ENCODE results near the gene ZNF655. TPM values are rescaled to one million over a fixed set of nuclear protein-coding genes. Genes with fewer than 3 reads are reported as not detected.

ZNF655 gene
- total and polyA plus RNA-seq, 2 experiments from 2014 or later = 39.4 to 76.3 TPM

DNA sequence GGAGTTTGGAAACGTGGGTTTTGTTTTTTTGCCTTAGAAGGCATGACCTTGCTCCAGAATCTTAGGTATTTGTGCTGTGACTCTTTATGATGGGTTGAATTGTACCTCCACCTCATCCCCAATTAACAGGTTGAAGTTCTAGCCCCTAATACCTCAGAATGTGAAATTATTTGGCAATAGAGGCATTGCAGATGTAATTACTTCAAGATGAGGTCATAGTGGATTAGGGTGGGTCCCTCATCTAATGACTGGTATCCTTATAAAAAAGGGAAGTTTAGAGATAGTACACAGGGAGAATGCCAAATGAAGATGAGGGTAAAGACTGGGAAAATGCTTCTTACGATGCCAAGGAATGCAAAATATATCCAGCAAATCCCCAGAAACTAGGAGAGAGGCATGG, 3.5 kb upstream of the ZNF655 start:
- no peaks in the 10 kb centered on the region for H3K36me3 ChIP-seq (replicated peaks; ENCODE audit: insufficient read depth, low read depth)
- no peak for DNase-seq (ENCODE audit: low spot score)
- H2AFZ ChIP-seq = no peak overlapping the region
- peaks cover 57% of the 10 kb centered on the region for H3K79me2 ChIP-seq
- no peak overlapping the region for H3K4me3 ChIP-seq
- no peaks in the 10 kb centered on the region for H3K27me3 ChIP-seq
- WGBS (ENCODE audit: low lambda C conversion rate, missing lambda C conversion rate) = 86% methylated on average over 2 of the region's 2 CpGs
- TF ChIP-seq, protein P1, sequence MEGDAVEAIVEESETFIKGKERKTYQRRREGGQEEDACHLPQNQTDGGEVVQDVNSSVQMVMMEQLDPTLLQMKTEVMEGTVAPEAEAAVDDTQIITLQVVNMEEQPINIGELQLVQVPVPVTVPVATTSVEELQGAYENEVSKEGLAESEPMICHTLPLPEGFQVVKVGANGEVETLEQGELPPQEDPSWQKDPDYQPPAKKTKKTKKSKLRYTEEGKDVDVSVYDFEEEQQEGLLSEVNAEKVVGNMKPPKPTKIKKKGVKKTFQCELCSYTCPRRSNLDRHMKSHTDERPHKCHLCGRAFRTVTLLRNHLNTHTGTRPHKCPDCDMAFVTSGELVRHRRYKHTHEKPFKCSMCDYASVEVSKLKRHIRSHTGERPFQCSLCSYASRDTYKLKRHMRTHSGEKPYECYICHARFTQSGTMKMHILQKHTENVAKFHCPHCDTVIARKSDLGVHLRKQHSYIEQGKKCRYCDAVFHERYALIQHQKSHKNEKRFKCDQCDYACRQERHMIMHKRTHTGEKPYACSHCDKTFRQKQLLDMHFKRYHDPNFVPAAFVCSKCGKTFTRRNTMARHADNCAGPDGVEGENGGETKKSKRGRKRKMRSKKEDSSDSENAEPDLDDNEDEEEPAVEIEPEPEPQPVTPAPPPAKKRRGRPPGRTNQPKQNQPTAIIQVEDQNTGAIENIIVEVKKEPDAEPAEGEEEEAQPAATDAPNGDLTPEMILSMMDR (IDR thresholded peaks at IDR 0.05; ENCODE audit: poor library complexity) = no peak
- TF ChIP-seq EZH2 (IDR thresholded peaks at IDR 0.05; ENCODE audit: borderline replicate concordance) = no peak
- no peak for TF ChIP-seq EZH2phosphoT487 (IDR thresholded peaks at IDR 0.05; ENCODE audit: low read depth, severe bottlenecking, unreplicated experiment)
- H3K4me1 ChIP-seq (ENCODE audit: insufficient read depth) = peaks cover 20% of the 10 kb centered on the region
- H3K27ac ChIP-seq = no peak overlapping the region
- no peak overlapping the region for H3K4me2 ChIP-seq
- H3K9me3 ChIP-seq (ENCODE audit: low read depth) = no peaks in the 10 kb centered on the region
- H3K9me2 ChIP-seq (replicated peaks; ENCODE audit: insufficient read depth) = no peaks in the 10 kb centered on the region
- no peaks in the 10 kb centered on the region for H4K20me1 ChIP-seq (ENCODE audit: insufficient read depth, poor library complexity, severe bottlenecking)

- Histone ChIP-seq H3K27me3 (no peaks in the 10 kb centered on the region), H3K9me2 (replicated peaks; ENCODE audit: insufficient read depth) (no peaks in the 10 kb centered on the region), H3K9me3 (ENCODE audit: low read depth) (no peaks in the 10 kb centered on the region), H3K27ac (peak overlapping the region; percentile 99), H3K36me3 (replicated peaks; ENCODE audit: insufficient read depth, low read depth) (no peaks in the 10 kb centered on the region), H3K4me2 (peak overlapping the region; percentile 83), H3K79me2 (peaks cover 60% of the 10 kb centered on the region), H2AFZ (no peak overlapping the region), H3K4me3 (peak overlapping the region; percentile 64), H3K4me1 (ENCODE audit: insufficient read depth) (peaks cover 22% of the 10 kb centered on the region), H4K20me1 (ENCODE audit: insufficient read depth, poor library complexity, severe bottlenecking) (no peaks in the 10 kb centered on the region)
- DNase-seq (ENCODE audit: low spot score) = no peak
- no peak for TF ChIP-seq EZH2phosphoT487 (IDR thresholded peaks at IDR 0.05; ENCODE audit: low read depth, severe bottlenecking, unreplicated experiment)
- TF ChIP-seq EZH2 (IDR thresholded peaks at IDR 0.05; ENCODE audit: borderline replicate concordance) = no peak
- TF ChIP-seq, protein P1 (IDR thresholded peaks at IDR 0.05; ENCODE audit: poor library complexity) = no peak
- 92% methylated on average over 4 of the region's 4 CpGs for WGBS (ENCODE audit: low lambda C conversion rate, missing lambda C conversion rate)
Measured at GRCh38 chr7:99557196-99557607, 1.2 kb upstream of the ZNF655 start.

GRCh38 chr7:99557940-99558305, 519 bp upstream of the ZNF655 start:
- H3K27ac ChIP-seq = peak overlapping the region; percentile 99
- no peaks in the 10 kb centered on the region for H3K9me3 ChIP-seq (ENCODE audit: low read depth)
- peak overlapping the region; percentile 83 for H3K4me2 ChIP-seq
- TF ChIP-seq, protein P1 (IDR thresholded peaks at IDR 0.05; ENCODE audit: poor library complexity) = no peak
- TF ChIP-seq EZH2phosphoT487 (IDR thresholded peaks at IDR 0.05; ENCODE audit: low read depth, severe bottlenecking, unreplicated experiment) (no peak), EZH2 (IDR thresholded peaks at IDR 0.05; ENCODE audit: borderline replicate concordance) (no peak)
- H3K79me2 ChIP-seq = peaks cover 61% of the 10 kb centered on the region
- no peaks in the 10 kb centered on the region for H3K36me3 ChIP-seq (replicated peaks; ENCODE audit: insufficient read depth, low read depth)
- H3K9me2 ChIP-seq (replicated peaks; ENCODE audit: insufficient read depth) = no peaks in the 10 kb centered on the region
- peaks cover 27% of the 10 kb centered on the region for H3K4me1 ChIP-seq (ENCODE audit: insufficient read depth)
- peak overlapping the region; percentile 82 for H2AFZ ChIP-seq
- no peak for DNase-seq (ENCODE audit: low spot score)
- WGBS (ENCODE audit: low lambda C conversion rate, missing lambda C conversion rate) = 1% methylated on average over 17 of the region's 17 CpGs
- H3K4me3 ChIP-seq = peak overlapping the region; percentile 64
- H4K20me1 ChIP-seq (ENCODE audit: insufficient read depth, poor library complexity, severe bottlenecking) = no peaks in the 10 kb centered on the region
- no peaks in the 10 kb centered on the region for H3K27me3 ChIP-seq

All from hepatocyte (in vitro differentiated cells).